B cell (primary cell): ENCODE measurements around the gene CELF2. TPM values are rescaled to one million over a fixed set of nuclear protein-coding genes. Genes with fewer than 3 reads are reported as not detected.

Experiments
- ATAC-seq: fragments of 200-7000 bp; cut with Tn5 transposase; one replicate; pipeline ENCODE4 v1.10.0; 2021; ENCODE audit warnings: low read depth, mild to moderate bottlenecking, moderate number of reproducible peaks, moderate library complexity
- CTCF ChIA-PET: fragments of 350-600 bp; sonication (Branson Sonifier 250); formaldehyde crosslinking; loops from one replicate; lab custom pipeline; 2021; ENCODE audit warnings: antibody characterized with exemption, inconsistent platforms; lab: Charles Lee
- POLR2A ChIA-PET: fragments of 350-600 bp; sonication (Branson Sonifier 250); formaldehyde crosslinking; loops from one replicate; lab custom pipeline; 2021; ENCODE audit warnings: antibody characterized with exemption; lab: Charles Lee
- DNase-seq: peaks from one replicate; pipeline ENCODE4 v3.0.0; 2013
- H2AFZ ChIP-seq: 2 replicates; pipeline ENCODE4 v1.6.1; 2012; ENCODE audit warnings: mild to moderate bottlenecking, low read depth, low read length; ENCODE audit not compliant: insufficient read depth, poor library complexity, severe bottlenecking
- H3K27ac ChIP-seq, 2 donors: 1 replicate in 1 of 2; 2 replicates in 1 of 2; pipeline ENCODE4 v1.5.1; 2012 to 2013; ENCODE audit warnings: low read length in 2 of 2, mild to moderate bottlenecking in 2 of 2, moderate library complexity in 1 of 2
- H3K27me3 ChIP-seq, 4 experiments: fragments of 200-600 bp in 1 of 4; sonication (generic) in 1 of 4; replicated peaks in 1 of 4; 1 replicate in 2 of 4; 2 replicates in 2 of 4; pipeline versions ENCODE4 v1.6.1 to v1.7.0; 2013 to 2016; ENCODE audit warnings: low read length in 3 of 4, mild to moderate bottlenecking in 2 of 4, mixed read lengths in 1 of 4, moderate library complexity in 1 of 4; ENCODE audit not compliant: insufficient read depth in 4 of 4, control insufficient read depth in 3 of 4; ENCODE audit errors: control extremely low read depth in 1 of 4
- H3K36me3 ChIP-seq, 2 experiments: replicated peaks in 1 of 2; 1 replicate in 1 of 2; 2 replicates in 1 of 2; pipeline versions ENCODE4 v1.6.1 to v1.7.1; 2013; ENCODE audit warnings: low read length in 1 of 2; ENCODE audit not compliant: insufficient read depth in 2 of 2, control insufficient read depth in 1 of 2; ENCODE audit errors: control extremely low read depth in 1 of 2, extremely low read depth in 1 of 2
- H3K4me1 ChIP-seq, 2 donors: fragments of 200-600 bp in 1 of 2; sonication (generic) in 1 of 2; 1 replicate in 1 of 2; 2 replicates in 1 of 2; pipeline versions ENCODE4 v1.5.1 to v1.6.1; 2013 to 2017; ENCODE audit warnings: low read length in 2 of 2; ENCODE audit not compliant: control insufficient read depth in 2 of 2, insufficient read depth in 2 of 2
- H3K4me2 ChIP-seq: replicated peaks from 2 replicates; pipeline ENCODE3; 2012; ENCODE audit warnings: mild to moderate bottlenecking, low read depth, low read length; ENCODE audit not compliant: poor library complexity, severe bottlenecking
- H3K4me3 ChIP-seq, 5 experiments: fragments of 200-600 bp in 1 of 5; sonication (generic) in 1 of 5; 1 replicate in 3 of 5; 2 replicates in 2 of 5; pipeline versions ENCODE4 v1.5.1 to v1.7.0; 2011 to 2016; ENCODE audit warnings: low read length in 4 of 5, mild to moderate bottlenecking in 4 of 5, low read depth in 2 of 5, control low read depth in 1 of 5, moderate library complexity in 1 of 5; ENCODE audit not compliant: insufficient read depth in 1 of 5; ENCODE audit errors: control extremely low read depth in 1 of 5, extremely low read depth in 1 of 5
- H3K79me2 ChIP-seq: fragments of 200-600 bp; sonication (generic); one replicate; pipeline ENCODE4 v1.6.0; 2016; ENCODE audit warnings: low read length; ENCODE audit not compliant: control insufficient read depth, insufficient read depth
- H3K9ac ChIP-seq: fragments of 200-600 bp; sonication (generic); 2 replicates; pipeline ENCODE4 v1.6.1; 2017; ENCODE audit warnings: mild to moderate bottlenecking, low read length, moderate library complexity
- H3K9me3 ChIP-seq, 3 donors: one replicate each; pipeline versions ENCODE4 v1.6.1 to v1.7.1; 2013; ENCODE audit warnings: low read length in 2 of 3; ENCODE audit not compliant: control insufficient read depth in 2 of 3, insufficient read depth in 1 of 3; ENCODE audit errors: control extremely low read depth in 1 of 3
- H4K20me1 ChIP-seq: 2 replicates; pipeline ENCODE4 v1.6.0; 2012; ENCODE audit warnings: mild to moderate bottlenecking, low read length; ENCODE audit not compliant: insufficient read depth, control insufficient read depth, poor library complexity, severe bottlenecking
- H3K27ac Mint-ChIP-seq: one replicate; pipeline ENCODE4 v1.8.0; 2021; ENCODE audit warnings: mixed read lengths
- H3K27me3 Mint-ChIP-seq: one replicate; pipeline ENCODE4 v1.8.0; 2021; ENCODE audit warnings: mixed read lengths
- H3K4me1 Mint-ChIP-seq: one replicate; pipeline ENCODE4 v1.8.0; 2021; ENCODE audit warnings: mixed read lengths
- H3K4me3 Mint-ChIP-seq: one replicate; pipeline ENCODE4 v1.8.0; 2021; ENCODE audit warnings: mixed read lengths
- H3K9me3 Mint-ChIP-seq: one replicate; pipeline ENCODE4 v1.8.0; 2022; ENCODE audit warnings: mixed read lengths; ENCODE audit not compliant: insufficient read depth
- CTCF ChIP-seq: fragments of 200-600 bp; IDR thresholded peaks from one replicate; pipeline ENCODE4 v1.8.0; 2022; ENCODE audit warnings: antibody characterized with exemption, mild to moderate bottlenecking
- EZH2 ChIP-seq: IDR thresholded peaks from 2 replicates; pipeline ENCODE4 v1.6.1; 2012; ENCODE audit warnings: borderline replicate concordance, low read depth, mild to moderate bottlenecking, moderate library complexity, low read length; ENCODE audit not compliant: insufficient read depth, poor library complexity, severe bottlenecking
- WGBS: methylation state at CpG from one replicate; pipeline ENCODE4 v1.1.5; 2013; ENCODE audit warnings: missing lambda C conversion rate; ENCODE audit not compliant: insufficient coverage; 5-methylcytosine and 5-hydroxymethylcytosine counted together
- intact Hi-C: fragments of 100-400 bp; cut with micrococcal nuclease; formaldehyde crosslinking; loops from one replicate; pipeline ENCODE4 v1.10.0; 2022
- polyA plus RNA-seq: library from polyadenylated mRNA; depleted of rRNA; stranded (reverse); fragments of >200 nt; gene quantifications from 2 replicates; pipeline ENCODE4 v1.2.3, GENCODE V29; 2012
- total RNA-seq, 2 donors: library from RNA; stranded (reverse); fragments of 120-200 nt in 1 of 2; gene quantifications; 1 replicate in 1 of 2; 2 replicates in 1 of 2; pipeline versions ENCODE4 v1.2.3 to v1.2.4, GENCODE V29; 2013 to 2022

CELF2 gene
- total and polyA plus RNA-seq, 2 donors (not counting 1 experiment from before 2014, with no cell fraction given): 59.5 to 112 TPM

GRCh38 chr10:11191190-11191589 is 173.5 kb downstream of the CELF2 start:
- H3K27me3 Mint-ChIP-seq: no peaks in the 10 kb centered on the region
- peaks cover 12 to 68% of the 10 kb centered on the region in 2 experiments for H3K36me3 ChIP-seq
- intact Hi-C loops: no loop called here
- peak overlapping the region in 1 of 2 donors; percentile 52 for H3K27ac ChIP-seq
- H3K4me1 Mint-ChIP-seq: peaks cover 91% of the 10 kb centered on the region
- no peak overlapping the region for H3K9ac ChIP-seq
- peaks cover 100% of the 10 kb centered on the region for H3K79me2 ChIP-seq
- WGBS: 87% methylated on average over 5 of the region's 5 CpGs
- DNase-seq: no peak
- ChIA-PET POLR2A (no interaction called here), CTCF (no interaction called here)
- H3K27me3 ChIP-seq: no peaks in the 10 kb centered on the region
- no peaks in the 10 kb centered on the region for H3K9me3 ChIP-seq
- no peak overlapping the region for H3K4me3 Mint-ChIP-seq
- H3K4me1 ChIP-seq: peaks cover 62 to 64% of the 10 kb centered on the region in 2 donors
- peak overlapping the region; percentile 91 for H3K27ac Mint-ChIP-seq
- no peaks in the 10 kb centered on the region for H3K9me3 Mint-ChIP-seq
- no peak for ATAC-seq
- H3K4me2 ChIP-seq: no peak overlapping the region
- peaks cover 95% of the 10 kb centered on the region for H4K20me1 ChIP-seq
- H3K4me3 ChIP-seq: no peak overlapping the region
- TF ChIP-seq CTCF (no peak), EZH2 (no peak)
- no peak overlapping the region for H2AFZ ChIP-seq

- WGBS: 100% methylated on average over 1 of the region's 5 CpGs
- Histone ChIP-seq H3K9ac (no peak overlapping the region), H3K79me2 (peaks cover 100% of the 10 kb centered on the region), H3K4me1 (peaks cover 62 to 66% of the 10 kb centered on the region in 2 donors), H3K4me3 (no peak overlapping the region), H3K27ac (peak overlapping the region in 1 of 2 donors; percentile 52), H3K27me3 (no peaks in the 10 kb centered on the region), H3K9me3 (no peaks in the 10 kb centered on the region), H4K20me1 (peaks cover 97% of the 10 kb centered on the region), H3K4me2 (no peak overlapping the region), H3K36me3 (peaks cover 12 to 65% of the 10 kb centered on the region in 2 experiments), H2AFZ (no peak overlapping the region)
- intact Hi-C loops: no loop called here
- ChIA-PET POLR2A (no interaction called here), CTCF (no interaction called here)
- ATAC-seq (no peak), DNase-seq (no peak)
- H3K27ac Mint-ChIP-seq: peak overlapping the region; percentile 91
- peaks cover 89% of the 10 kb centered on the region for H3K4me1 Mint-ChIP-seq
- no peaks in the 10 kb centered on the region for H3K27me3 Mint-ChIP-seq
- H3K9me3 Mint-ChIP-seq: no peaks in the 10 kb centered on the region
- H3K4me3 Mint-ChIP-seq: no peak overlapping the region
- no peak for TF ChIP-seq EZH2
- no peak for TF ChIP-seq CTCF
Observed at GRCh38 chr10:11191678-11192077, 174.0 kb downstream of the CELF2 start.
